ENCODE measurements around the gene CLIP2.

Gene CLIP2

DNA sequence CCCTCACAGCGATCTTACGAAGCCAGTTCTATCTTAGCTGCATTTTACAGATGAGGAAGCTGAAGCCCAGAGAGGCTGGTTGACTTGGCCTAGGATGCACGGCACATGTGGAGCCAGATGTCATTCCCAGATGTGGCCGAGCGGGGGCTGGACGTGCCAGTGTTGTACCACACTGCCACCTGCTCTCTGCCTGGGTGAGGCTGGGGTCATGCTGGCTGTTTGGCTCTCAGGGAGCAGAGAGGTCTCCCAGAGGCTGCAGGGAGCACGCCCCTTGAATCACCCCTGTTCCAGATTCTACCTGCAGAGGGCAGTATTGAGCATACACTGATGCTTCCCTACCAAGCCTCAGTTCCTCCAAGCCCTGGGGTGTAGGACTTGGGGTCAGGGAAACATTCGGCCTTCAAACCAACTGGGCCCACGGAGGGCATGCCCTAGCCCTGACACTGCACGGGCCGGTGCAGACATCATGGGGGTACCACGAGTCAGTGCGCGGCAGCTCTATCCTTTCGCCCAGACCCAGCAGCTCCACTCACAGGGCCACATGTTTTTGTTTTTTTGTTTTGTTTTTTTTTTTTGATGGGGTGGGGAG is 160.7 kb downstream of the CLIP2 start:
- peak; percentile 88 for DNase-seq

DNA sequence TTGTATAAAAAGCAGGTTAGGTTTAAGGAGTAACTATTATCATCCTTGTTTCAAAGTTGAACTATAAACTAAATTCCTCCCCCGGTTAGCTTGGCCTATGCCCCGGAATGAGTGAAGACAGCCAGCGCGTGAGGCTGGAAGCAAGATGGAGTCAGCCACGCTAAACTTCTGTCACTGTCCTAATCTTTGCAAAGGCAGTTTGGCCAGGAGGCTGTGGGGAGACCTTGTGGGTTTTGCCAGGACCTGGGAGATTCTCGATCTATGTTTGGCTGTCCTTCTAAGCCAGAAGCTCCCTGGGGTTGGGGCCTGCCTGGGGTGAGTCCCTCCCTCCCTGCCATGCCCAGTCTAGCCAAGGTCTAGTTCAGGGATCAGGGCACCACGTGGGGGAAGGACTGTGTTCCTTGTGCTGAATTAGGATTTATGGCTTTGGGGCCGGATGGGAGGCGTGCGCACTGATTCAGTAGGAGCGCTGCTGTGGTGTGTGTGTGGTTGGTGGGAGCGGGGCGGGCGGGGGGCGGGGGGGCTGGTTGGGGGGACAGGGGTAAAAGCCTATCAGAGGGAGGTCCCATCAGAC is 163.6 kb downstream of the CLIP2 start:
- peak; percentile 77 for DNase-seq

DNA sequence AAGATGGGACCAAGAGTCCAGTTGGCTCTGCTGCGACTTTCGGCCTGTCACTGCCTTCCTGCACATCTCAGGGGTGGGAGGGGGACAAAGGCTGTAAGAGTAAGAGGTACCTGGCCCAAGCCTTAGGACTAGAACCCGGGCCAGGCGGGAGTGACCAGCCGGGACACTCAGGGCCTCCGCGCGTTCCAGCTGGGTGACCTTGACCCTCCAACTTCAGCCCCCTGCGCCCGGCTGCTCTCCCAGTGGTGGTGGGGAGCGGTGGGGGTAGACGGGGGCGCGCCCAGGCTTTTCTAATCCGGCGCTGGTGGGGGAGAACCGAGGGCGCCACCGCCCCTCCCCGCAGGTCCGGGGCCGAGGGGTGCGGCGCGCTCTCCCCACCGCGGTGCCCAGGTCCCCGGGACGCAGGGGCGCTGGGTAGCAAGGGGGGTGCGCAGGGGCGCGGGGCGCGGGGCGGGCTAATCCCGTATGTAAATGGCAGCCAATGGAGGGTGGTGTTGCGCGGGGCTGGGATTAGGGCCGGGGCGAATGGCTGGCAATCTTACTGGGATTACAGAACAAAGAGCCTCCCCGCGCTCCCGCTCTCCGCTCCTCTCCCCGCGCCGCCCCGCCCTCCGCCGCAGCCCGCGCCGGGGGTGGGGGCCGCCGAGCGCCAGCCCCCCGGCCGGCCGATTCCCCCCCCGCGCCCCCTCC is 164.3 kb downstream of the CLIP2 start, which contains the start of gene GTF2IRD1:
TSS of gene GTF2IRD1 (plus strand) at position 585 of the 690 bp plus-strand sequence. CDS start 54,175 bp downstream, outside the sequence.
- peak; percentile 69 for DNase-seq

DNA sequence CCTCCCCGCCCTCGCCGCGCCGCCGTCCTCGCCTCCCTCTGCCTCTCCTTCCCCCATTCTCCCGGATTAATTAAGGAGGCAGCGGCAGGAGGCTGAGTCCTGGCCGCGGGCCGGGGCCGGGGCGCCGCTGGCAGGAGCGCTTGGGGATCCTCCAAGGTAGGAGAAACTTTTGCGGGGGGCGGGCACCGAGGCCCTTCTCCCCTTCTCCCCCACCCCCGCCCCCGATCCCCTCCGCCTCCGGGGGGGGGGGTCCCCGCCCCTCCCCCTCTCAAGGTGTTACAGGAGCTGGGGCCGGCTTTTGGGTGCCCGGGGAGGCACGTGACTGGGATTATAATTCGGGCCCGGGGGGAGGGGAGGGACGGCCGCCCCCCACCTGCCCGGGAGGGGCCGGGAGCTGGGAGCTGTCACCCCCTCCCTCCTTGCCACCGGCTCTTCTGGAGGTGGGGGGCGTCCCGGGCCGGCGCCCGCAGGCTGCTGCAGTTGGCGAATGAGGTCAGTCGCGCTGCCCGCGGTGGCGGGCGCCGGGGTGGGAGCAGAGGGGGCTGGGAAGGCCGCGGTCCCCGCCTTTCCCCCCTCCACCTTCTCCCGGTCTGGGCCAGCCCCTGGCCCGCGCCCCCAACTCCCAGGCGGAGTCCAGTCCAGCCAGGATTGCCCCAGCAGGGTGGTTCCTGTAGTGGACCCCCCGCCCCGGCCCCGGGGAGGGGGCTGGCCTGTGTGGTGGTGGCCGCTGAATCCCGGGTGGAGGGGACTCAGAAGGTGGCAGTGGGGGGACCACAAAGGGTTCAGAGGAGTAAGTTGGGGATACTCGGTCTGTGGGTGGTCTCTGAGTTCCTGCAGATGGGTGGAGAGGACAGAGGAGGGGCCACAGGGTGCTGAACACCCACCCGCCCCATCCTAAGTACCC is 165.1 kb downstream of the CLIP2 start:
- no peak for DNase-seq

DNA sequence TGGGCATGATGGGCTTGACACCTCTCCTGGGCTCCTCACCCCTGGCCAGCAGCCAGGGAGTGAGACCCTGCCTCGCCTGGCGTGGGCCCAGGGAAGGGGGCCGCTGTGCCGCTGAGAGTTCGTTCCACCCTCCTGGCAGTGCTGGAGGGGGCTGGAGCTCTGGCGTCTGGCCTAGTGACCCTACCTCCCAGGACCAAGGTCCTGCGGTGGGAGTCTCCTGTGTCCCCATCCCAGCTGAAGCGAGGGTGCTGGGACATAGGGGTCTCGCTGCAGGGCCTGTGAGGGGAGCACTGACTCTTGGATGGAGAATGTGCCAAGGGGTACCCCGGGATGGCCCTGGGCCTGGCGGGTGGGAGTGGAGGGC is 165.7 kb downstream of the CLIP2 start:
- no peak for DNase-seq

DNA sequence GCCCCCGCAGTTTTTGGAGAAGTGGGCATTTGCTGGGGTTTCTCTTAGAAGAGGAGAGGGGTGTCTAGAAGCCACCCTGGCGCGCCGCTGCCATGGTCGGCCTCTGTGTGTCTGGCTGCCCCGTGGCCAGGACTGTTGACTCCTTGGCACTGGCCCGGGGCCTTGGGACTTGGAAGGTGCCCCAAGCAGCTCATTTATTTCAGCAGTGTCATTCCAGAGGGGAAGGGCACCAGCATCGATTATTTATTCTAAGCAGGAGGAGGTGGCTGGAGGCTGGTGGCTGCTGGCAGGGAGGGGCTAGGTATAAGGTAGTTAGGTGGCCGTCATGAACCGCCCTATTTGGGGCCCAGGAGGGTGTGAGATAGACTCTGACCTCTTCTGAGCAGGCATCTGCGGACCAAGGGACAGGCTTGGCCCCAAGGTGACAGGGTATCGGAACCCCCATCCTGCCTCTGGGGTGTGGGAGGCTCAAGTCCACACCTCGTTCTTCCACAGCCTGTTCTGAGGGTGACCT is 166.1 kb downstream of the CLIP2 start:
- DNase-seq: no peak

Data from activated CD8-positive, alpha-beta memory T cell treated with anti-CD3 and anti-CD28 coated beads for 24 hours (primary cell).